Transverse colon (tissue), 4 donors: ENCODE data around the gene DDB1.

Experiments
- EP300 ChIP-seq: sonication (generic); formaldehyde crosslinking; IDR thresholded peaks from one replicate; pipeline ENCODE4 v1.6.1; 2017; ENCODE audit warnings: antibody characterized with exemption, low read depth
- POLR2A ChIP-seq: fragments of 450-650 bp; IDR thresholded peaks from one replicate; pipeline ENCODE4 v1.6.1; 2016; ENCODE audit warnings: antibody characterized with exemption, mild to moderate bottlenecking, moderate library complexity
- POLR2AphosphoS5 ChIP-seq, 3 donors: sonication (generic); formaldehyde crosslinking; IDR thresholded peaks; one replicate each; pipeline ENCODE4 v1.6.1; 2016; ENCODE audit warnings: antibody characterized with exemption in 3 of 3
- TF ChIP-seq, protein P1 (sequence below), 5 experiments: fragments of 200-600 bp in 3 of 5; fragments of 450-650 bp in 2 of 5; sonication (generic) in 3 of 5; IDR thresholded peaks; 1 replicate in 2 of 5; 2 replicates in 3 of 5; pipeline ENCODE4 v1.5.1; 2016 to 2017; ENCODE audit warnings: antibody characterized with exemption in 5 of 5, inconsistent platforms in 3 of 5, mild to moderate bottlenecking in 2 of 5, moderate library complexity in 1 of 5

DNA sequence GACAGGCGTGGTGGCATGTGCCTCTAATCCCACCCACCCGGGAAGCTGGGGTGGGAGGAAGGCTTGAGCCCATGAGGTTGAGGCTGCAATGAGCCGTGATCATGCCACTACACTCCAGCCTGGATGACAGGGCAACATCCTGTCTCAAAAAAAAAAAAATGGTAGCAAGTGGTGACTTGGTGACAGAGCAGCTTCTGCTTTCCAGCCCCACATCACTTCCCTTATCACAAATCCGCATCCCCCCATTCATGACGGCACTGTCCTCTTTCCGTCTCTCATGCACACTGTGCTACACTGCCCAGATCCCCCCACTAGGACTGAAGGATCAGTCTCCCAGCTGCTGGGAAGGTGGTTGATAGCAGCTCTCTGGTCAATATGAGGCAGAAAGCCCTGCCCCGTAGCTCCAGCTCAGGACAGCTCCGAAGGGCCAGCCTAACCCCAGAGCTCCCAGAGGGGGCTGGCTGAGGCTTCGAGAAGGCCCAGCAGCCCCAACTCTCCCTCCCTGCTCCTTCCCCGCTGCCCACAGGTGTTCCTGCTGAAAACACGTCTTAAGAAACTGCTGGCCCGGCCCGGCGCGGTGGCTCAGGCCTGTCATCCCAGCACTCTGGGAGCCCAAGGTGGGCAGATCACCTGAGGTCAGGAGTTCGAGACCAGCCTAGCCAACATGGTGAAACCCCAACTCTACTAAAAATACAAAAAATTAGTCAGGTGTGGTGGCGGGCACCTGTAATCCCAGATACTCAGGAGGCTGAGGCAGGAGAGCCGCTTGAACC, 76.0 kb downstream of the DDB1 start:
- TF ChIP-seq, protein P1, sequence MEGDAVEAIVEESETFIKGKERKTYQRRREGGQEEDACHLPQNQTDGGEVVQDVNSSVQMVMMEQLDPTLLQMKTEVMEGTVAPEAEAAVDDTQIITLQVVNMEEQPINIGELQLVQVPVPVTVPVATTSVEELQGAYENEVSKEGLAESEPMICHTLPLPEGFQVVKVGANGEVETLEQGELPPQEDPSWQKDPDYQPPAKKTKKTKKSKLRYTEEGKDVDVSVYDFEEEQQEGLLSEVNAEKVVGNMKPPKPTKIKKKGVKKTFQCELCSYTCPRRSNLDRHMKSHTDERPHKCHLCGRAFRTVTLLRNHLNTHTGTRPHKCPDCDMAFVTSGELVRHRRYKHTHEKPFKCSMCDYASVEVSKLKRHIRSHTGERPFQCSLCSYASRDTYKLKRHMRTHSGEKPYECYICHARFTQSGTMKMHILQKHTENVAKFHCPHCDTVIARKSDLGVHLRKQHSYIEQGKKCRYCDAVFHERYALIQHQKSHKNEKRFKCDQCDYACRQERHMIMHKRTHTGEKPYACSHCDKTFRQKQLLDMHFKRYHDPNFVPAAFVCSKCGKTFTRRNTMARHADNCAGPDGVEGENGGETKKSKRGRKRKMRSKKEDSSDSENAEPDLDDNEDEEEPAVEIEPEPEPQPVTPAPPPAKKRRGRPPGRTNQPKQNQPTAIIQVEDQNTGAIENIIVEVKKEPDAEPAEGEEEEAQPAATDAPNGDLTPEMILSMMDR (IDR thresholded peaks at IDR 0.05) = no peak
- TF ChIP-seq EP300 (no peak), POLR2A (no peak), POLR2AphosphoS5 (IDR thresholded peaks at IDR 0.05) (no peak)
